ENCODE data around the gene ZC3HAV1L.

- TF ChIP-seq ARNTL (CRISPR knock-in tag; IDR thresholded peaks at IDR 0.05; ENCODE audit: borderline replicate concordance, low read depth) (no peak), ZNF565 (CRISPR knock-in tag; conservative IDR thresholded peaks at IDR 0.05; ENCODE audit: low read depth) (no peak), OSR1 (CRISPR knock-in tag; IDR thresholded peaks at IDR 0.05) (no peak), PATZ1 (CRISPR knock-in tag; IDR thresholded peaks at IDR 0.05; ENCODE audit: borderline replicate concordance) (no peak), ZFP3 (CRISPR knock-in tag; IDR thresholded peaks at IDR 0.05) (no peak)
Measured at GRCh38 chr7:139084709-139085108, 48.9 kb upstream of the ZC3HAV1L start.
